Measurements from ENCODE around the gene KRTAP5-6.
A peak's percentile ranks its signal among the peaks of the same experiment; 100 is the strongest.

Gene KRTAP5-6

GRCh38 chr11:1736447-1736992 is 39.5 kb downstream of the KRTAP5-6 start:
- no peak for DNase-seq (ENCODE audit: extremely low spot score)
- CTCF ChIA-PET = interaction anchor here (0.9 to 1.2 kb wide), 2 partner anchors 43 to 84 kb away, joined by 3 read pairs; no protein-coding TSS in a partner anchor
- POLR2A ChIA-PET = no interaction called here
- no peak for TF ChIP-seq CTCF (IDR thresholded peaks at IDR 0.05; ENCODE audit: control extremely low read depth, extremely low read depth, low read depth, missing control alignments)

- DNase-seq (ENCODE audit: extremely low spot score) = no peak
- CTCF ChIA-PET = interaction anchor here (0.9 to 1.2 kb wide), 2 partner anchors 44 to 84 kb away, joined by 3 read pairs; no protein-coding TSS in a partner anchor
- POLR2A ChIA-PET = no interaction called here
- no peak for TF ChIP-seq CTCF (IDR thresholded peaks at IDR 0.05; ENCODE audit: control extremely low read depth, extremely low read depth, low read depth, missing control alignments)
Observed at GRCh38 chr11:1737080-1737757, 40.2 kb downstream of the KRTAP5-6 start.

- ChIA-PET CTCF (interaction anchor here (1.6 kb wide), 1 partner anchor 21 kb away, joined by 3 read pairs; no protein-coding TSS in a partner anchor), POLR2A (no interaction called here)
- no peak for TF ChIP-seq CTCF (IDR thresholded peaks at IDR 0.05; ENCODE audit: control extremely low read depth, extremely low read depth, low read depth, missing control alignments)
- no peak for DNase-seq (ENCODE audit: extremely low spot score)
Observed at GRCh38 chr11:1738380-1738779, 41.4 kb downstream of the KRTAP5-6 start.

DNA sequence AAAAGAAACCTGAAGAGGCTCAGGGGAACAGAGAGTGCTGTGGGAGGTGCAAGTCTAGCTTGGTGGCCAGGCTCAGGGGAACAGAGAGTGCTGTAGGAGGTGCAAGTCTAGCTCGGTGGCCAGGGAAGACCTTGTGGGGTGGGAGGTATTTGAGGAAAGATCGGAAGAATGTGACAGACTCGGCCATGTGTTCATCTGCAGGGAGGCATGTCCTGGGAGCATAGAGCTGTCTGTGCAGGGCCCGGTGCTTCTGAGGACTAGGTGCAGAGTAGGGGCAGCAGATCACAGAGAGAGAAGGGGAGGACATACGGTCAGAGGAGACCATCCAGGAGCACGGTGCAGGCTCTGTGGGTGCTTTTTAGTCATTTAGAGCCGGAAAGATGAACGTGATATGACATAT is 42.6 kb downstream of the KRTAP5-6 start:
- TF ChIP-seq CTCF (IDR thresholded peaks at IDR 0.05; ENCODE audit: control extremely low read depth, extremely low read depth, low read depth, missing control alignments) = no peak
- ChIA-PET CTCF (interaction anchor here (1.5 kb wide), 1 partner anchor 46 kb away, joined by 6 read pairs; no protein-coding TSS in a partner anchor), POLR2A (no interaction called here)
- peak; percentile 23 for DNase-seq (ENCODE audit: extremely low spot score)

GRCh38 chr11:1740786-1741530 is 44.0 kb downstream of the KRTAP5-6 start:
- ChIA-PET POLR2A (no interaction called here), CTCF (interaction anchor here (1.5 kb wide), 1 partner anchor 47 kb away, joined by 6 read pairs; no protein-coding TSS in a partner anchor)
- no peak for DNase-seq (ENCODE audit: extremely low spot score)
- no peak for TF ChIP-seq CTCF (IDR thresholded peaks at IDR 0.05; ENCODE audit: control extremely low read depth, extremely low read depth, low read depth, missing control alignments)

DNA sequence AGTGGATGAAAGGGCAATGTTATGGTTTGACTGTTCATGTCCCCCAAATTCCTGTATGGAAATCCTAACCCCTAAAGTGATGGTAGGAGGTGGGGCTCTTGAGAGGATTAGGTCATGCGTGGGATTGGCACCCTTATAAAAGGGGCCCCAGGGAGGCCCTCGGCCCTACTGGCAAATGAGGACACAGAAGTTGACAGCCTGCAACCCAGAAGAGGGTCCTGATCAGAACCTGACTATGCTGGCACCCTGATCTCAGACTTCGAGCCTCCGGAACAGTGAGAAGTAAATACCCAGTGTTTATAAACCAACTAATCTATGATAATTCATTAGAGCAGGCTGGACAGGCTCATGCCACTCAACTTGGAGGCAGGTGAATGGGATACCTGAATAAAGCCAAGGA is 44.7 kb downstream of the KRTAP5-6 start:
- POLR2A ChIA-PET = no interaction called here
- CTCF ChIA-PET = no interaction called here
- TF ChIP-seq CTCF (IDR thresholded peaks at IDR 0.05; ENCODE audit: control extremely low read depth, extremely low read depth, low read depth, missing control alignments) = no peak
- DNase-seq (ENCODE audit: extremely low spot score) = no peak

Measured in GM10248 (cell line).